ENCODE results near the gene LMLN.
"Not testable (repeated sequence)": the region's sequence is repeated elsewhere in the genome, so short reads cannot be mapped to it uniquely, and the experiment has no call there.

Gene LMLN

GRCh38 chr3:198027799-198028390 lies 67.9 kb downstream of the LMLN start:
- DNase-seq: no peak

GRCh38 chr3:198028718-198029117 lies 68.7 kb downstream of the LMLN start:
- DNase-seq: no peak

- no peak for DNase-seq
These were observed 70.1 kb downstream of the LMLN start for GRCh38 chr3:198030125-198030524.

GRCh38 chr3:198030726-198031125 lies 70.7 kb downstream of the LMLN start:
- DNase-seq: no peak

GRCh38 chr3:198032039-198032936 lies 72.3 kb downstream of the LMLN start:
- no peak for DNase-seq

GRCh38 chr3:198043119-198043518 lies 83.1 kb downstream of the LMLN start:
- no peak for DNase-seq

GRCh38 chr3:198046120-198046857 lies 86.3 kb downstream of the LMLN start:
- DNase-seq: no peak

GRCh38 chr3:198048445-198048844 lies 88.4 kb downstream of the LMLN start:
- DNase-seq: no peak

GRCh38 chr3:198051836-198052235 lies 91.8 kb downstream of the LMLN start:
- no peak for DNase-seq

- DNase-seq: not testable (repeated sequence)
These were observed 93.4 kb downstream of the LMLN start for GRCh38 chr3:198053462-198053861.

- no peak for DNase-seq
These were observed 101.4 kb downstream of the LMLN start for GRCh38 chr3:198061119-198062067.

- DNase-seq: no peak
These were observed 102.0 kb downstream of the LMLN start for GRCh38 chr3:198062068-198062465.

- DNase-seq: no peak
These were observed 104.4 kb downstream of the LMLN start for GRCh38 chr3:198064420-198064819.

- DNase-seq: no peak
These were observed 105.9 kb downstream of the LMLN start for GRCh38 chr3:198065897-198066296.

- no peak for DNase-seq
These were observed 107.4 kb downstream of the LMLN start for GRCh38 chr3:198067416-198067815.

- no peak for DNase-seq
These were observed 110.9 kb downstream of the LMLN start for GRCh38 chr3:198070871-198071270.

GRCh38 chr3:198071602-198072287 lies 111.7 kb downstream of the LMLN start:
- peak; percentile 40 for DNase-seq

- DNase-seq: no peak
These were observed 116.8 kb downstream of the LMLN start for GRCh38 chr3:198076722-198077308.

GRCh38 chr3:198079771-198080520 lies 119.9 kb downstream of the LMLN start:
- peak; percentile 37 for DNase-seq

- peak; percentile 56 for DNase-seq
These were observed 120.7 kb downstream of the LMLN start for GRCh38 chr3:198080521-198081384.
